Measurements from ENCODE around the gene RIPPLY2. TPM values are rescaled to one million over a fixed set of nuclear protein-coding genes. Genes with fewer than 3 reads are reported as not detected.

RIPPLY2 gene
- total RNA-seq, 4 donors from 2014 or later: 0.90 TPM; not detected in 3

- H3K4me3 ChIP-seq: no peak overlapping the region
- no peaks in the 10 kb centered on the region for H3K36me3 ChIP-seq
- no peaks in the 10 kb centered on the region for H3K27me3 ChIP-seq
- TF ChIP-seq CTCF (IDR thresholded peaks at IDR 0.05) (no peak), POLR2A (IDR thresholded peaks at IDR 0.05) (no peak)
- H3K27ac ChIP-seq: no peak overlapping the region
- H3K9me3 ChIP-seq: no peaks in the 10 kb centered on the region
- DNase-seq: no peak
- H3K4me1 ChIP-seq: no peaks in the 10 kb centered on the region
- intact Hi-C loops (cut with DNase I; ENCODE audit: low total_unique reads): no loop called here
Observed at GRCh38 chr6:83875843-83876242, 22.7 kb downstream of the RIPPLY2 start.

GRCh38 chr6:83878902-83879644 lies 25.9 kb downstream of the RIPPLY2 start:
- Histone ChIP-seq H3K4me3 (no peak overlapping the region), H3K27me3 (no peaks in the 10 kb centered on the region), H3K4me1 (no peaks in the 10 kb centered on the region), H3K27ac (no peak overlapping the region), H3K9me3 (no peaks in the 10 kb centered on the region), H3K36me3 (no peaks in the 10 kb centered on the region)
- TF ChIP-seq CTCF (IDR thresholded peaks at IDR 0.05): no peak
- no peak for DNase-seq
- intact Hi-C loops (cut with DNase I; ENCODE audit: low total_unique reads): no loop called here

DNA sequence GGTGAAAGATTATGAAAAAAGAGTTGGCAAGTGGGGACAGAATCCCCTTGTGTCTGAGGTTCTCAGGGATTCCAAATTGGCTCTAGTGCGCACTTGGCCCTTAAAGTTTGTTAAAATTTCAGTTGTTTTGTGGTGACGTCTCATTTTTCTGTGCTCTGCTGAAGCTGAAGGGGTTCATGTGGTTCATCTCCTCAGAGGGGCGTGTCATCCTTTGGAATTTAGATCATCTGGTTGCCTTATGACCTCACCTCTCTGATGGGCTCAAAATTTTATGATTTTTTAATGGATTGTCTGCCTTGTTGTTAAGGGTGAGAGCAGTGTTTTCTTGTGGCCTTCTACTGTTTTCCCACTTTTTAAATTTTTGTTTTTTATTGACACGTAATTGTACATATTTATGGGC lies 26.6 kb downstream of the RIPPLY2 start:
- H3K27me3 ChIP-seq: no peaks in the 10 kb centered on the region
- H3K4me1 ChIP-seq: no peaks in the 10 kb centered on the region
- DNase-seq: no peak
- no peaks in the 10 kb centered on the region for H3K9me3 ChIP-seq
- intact Hi-C loops (cut with DNase I; ENCODE audit: low total_unique reads): no loop called here
- H3K4me3 ChIP-seq: no peak overlapping the region
- H3K36me3 ChIP-seq: no peaks in the 10 kb centered on the region
- no peak overlapping the region for H3K27ac ChIP-seq
- TF ChIP-seq POLR2A (IDR thresholded peaks at IDR 0.05) (no peak), CTCF (IDR thresholded peaks at IDR 0.05) (no peak)

GRCh38 chr6:83883240-83883639 lies 30.1 kb downstream of the RIPPLY2 start:
- H3K4me1 ChIP-seq: no peaks in the 10 kb centered on the region
- DNase-seq: no peak
- TF ChIP-seq POLR2A (IDR thresholded peaks at IDR 0.05): no peak
- no peak for TF ChIP-seq CTCF (IDR thresholded peaks at IDR 0.05)
- no peak overlapping the region for H3K27ac ChIP-seq
- H3K36me3 ChIP-seq: no peaks in the 10 kb centered on the region
- no peaks in the 10 kb centered on the region for H3K27me3 ChIP-seq
- intact Hi-C loops (cut with DNase I; ENCODE audit: low total_unique reads): no loop called here
- H3K4me3 ChIP-seq: no peak overlapping the region
- no peaks in the 10 kb centered on the region for H3K9me3 ChIP-seq

DNA sequence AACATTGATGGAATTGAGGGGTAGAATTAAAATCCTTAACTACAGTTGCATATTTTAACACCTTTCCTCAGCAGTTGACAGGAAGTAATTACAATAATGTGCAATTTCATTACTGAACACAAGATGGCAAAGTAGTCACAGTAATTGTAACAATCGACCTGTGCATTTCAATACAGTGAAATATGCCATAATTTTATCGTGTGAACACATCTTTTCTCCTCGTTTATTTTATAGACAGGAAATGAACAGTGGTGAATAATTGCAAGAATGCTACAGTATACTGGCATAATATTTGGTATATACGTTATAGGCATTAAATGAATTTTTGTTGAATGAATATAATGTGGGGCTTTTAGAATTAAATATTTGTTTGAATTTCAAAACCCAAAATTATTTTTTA lies 31.4 kb downstream of the RIPPLY2 start:
- intact Hi-C loops (cut with DNase I; ENCODE audit: low total_unique reads): no loop called here
- Histone ChIP-seq H3K27me3 (no peaks in the 10 kb centered on the region), H3K36me3 (no peaks in the 10 kb centered on the region), H3K4me3 (no peak overlapping the region), H3K4me1 (no peaks in the 10 kb centered on the region), H3K9me3 (no peaks in the 10 kb centered on the region), H3K27ac (no peak overlapping the region)
- TF ChIP-seq POLR2A (IDR thresholded peaks at IDR 0.05): no peak
- TF ChIP-seq CTCF (IDR thresholded peaks at IDR 0.05): peak; percentile 48 to 64 (median 56)
- DNase-seq: no peak
